ENCODE results near the gene SCLY. TPM values are rescaled to one million over a fixed set of nuclear protein-coding genes. Genes with fewer than 3 reads are reported as not detected.

SCLY gene
- total RNA-seq, 1 experiment from 2014 or later: 28.7 TPM

DNA sequence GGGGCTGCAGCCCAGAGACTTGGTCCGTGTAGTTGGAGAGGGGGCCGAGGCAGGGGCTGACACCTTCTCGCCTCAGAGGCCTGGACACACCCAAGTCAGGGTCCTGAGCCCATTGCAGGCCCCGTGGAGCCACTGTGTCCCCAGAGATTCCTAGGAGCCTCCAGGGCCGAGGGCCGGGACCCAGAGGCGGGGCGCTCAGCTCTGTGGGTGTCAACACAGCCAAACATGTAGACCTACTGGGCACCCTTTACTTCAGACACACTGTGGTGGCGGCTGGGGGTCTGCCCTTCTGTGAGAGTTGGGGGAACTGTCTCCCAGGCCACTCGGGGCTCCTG, 38.9 kb downstream of the SCLY start:
- TF ChIP-seq POLR2AphosphoS5 (IDR thresholded peaks at IDR 0.05; ENCODE audit: low read depth, low read length): no peak
- Histone ChIP-seq H3K9me2 (ENCODE audit: insufficient read depth) (no peaks in the 10 kb centered on the region), H3K4me2 (ENCODE audit: low read length) (no peak overlapping the region), H3K36me3 (ENCODE audit: control insufficient read depth in 1 of 2, insufficient read depth in 2 of 2, low read length in 2 of 2) (no peaks in the 10 kb centered on the region), H3K4me3 (replicated peaks in 1 of 2; ENCODE audit: low read depth in 1 of 2, low read length in 2 of 2) (no peak overlapping the region), H3K79me2 (ENCODE audit: insufficient read depth, low read length) (no peaks in the 10 kb centered on the region), H3K27ac (ENCODE audit: low read depth, low read length) (no peak overlapping the region), H3K4me1 (ENCODE audit: control insufficient read depth in 1 of 2, insufficient read depth in 2 of 2, low read length in 2 of 2) (peaks cover 6 to 15% of the 10 kb centered on the region in 2 experiments; a peak in 3 of 4 replicates), H2AFZ (ENCODE audit: low read depth, low read length, poor library complexity, severe bottlenecking) (no peak overlapping the region), H4K20me1 (ENCODE audit: insufficient read depth) (no peaks in the 10 kb centered on the region), H3K9me3 (ENCODE audit: control insufficient read depth in 1 of 2, insufficient read depth in 1 of 2, low read depth in 1 of 2, low read length in 2 of 2) (no peaks in the 10 kb centered on the region), H3K27me3 (ENCODE audit: insufficient read depth, low read length) (no peaks in the 10 kb centered on the region), H3K9ac (ENCODE audit: low read length) (no peak overlapping the region)
- POLR2A ChIA-PET: no interaction called here
- RAD21 ChIA-PET (ENCODE audit: low non-redundant PET in 1 of 2, low total read pairs in 2 of 2, uncharacterized antibody in 2 of 2, unreplicated experiment in 2 of 2): no interaction called here
- intact Hi-C loops (cut with micrococcal nuclease): loop anchor here (2.0 kb wide), 1 partner anchor 177 kb away; no protein-coding TSS in a partner anchor
- CTCF ChIA-PET: no interaction called here
- ATAC-seq: no peak
- BruUV-seq (replicated peaks): no TSS peak
- DNase-seq (ENCODE audit: low read depth, low spot score): no peak

DNA sequence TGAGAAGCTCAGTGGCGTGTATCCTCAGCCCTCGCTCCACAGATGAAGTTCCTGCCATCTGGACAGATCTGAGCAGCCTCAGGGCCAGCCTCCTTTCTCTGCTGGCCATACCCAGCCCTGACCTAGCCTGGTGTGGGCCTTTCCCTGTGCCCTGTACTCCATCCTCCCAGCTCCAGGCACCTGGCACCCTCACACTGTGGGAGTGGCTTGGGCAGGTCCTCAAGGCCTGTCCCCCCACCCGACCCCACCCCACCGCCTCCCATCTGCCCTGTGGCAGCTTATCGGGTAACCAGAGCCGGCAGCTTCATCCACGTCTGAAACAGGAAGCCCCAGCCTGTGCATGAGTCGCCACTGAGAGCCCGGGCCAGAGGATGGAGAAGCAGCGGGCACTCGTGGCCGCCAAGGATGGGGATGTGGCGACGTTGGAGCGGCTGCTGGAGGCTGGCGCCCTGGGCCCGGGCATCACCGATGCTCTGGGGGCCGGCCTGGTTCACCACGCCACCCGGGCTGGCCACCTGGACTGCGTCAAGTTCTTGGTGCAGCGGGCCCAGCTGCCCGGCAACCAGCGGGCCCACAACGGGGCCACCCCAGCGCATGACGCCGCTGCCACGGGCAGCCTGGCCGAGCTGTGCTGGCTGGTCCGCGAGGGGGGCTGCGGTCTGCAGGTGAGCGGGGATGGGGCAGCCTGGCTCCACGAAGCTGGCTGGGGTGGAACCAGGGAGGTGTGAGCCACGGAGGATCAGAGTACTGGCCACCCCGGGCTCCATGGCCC, 39.4 kb downstream of the SCLY start, which contains the start of gene ESPNL:
TSS of gene ESPNL (plus strand) at position 292 of the 772 bp plus-strand sequence. CDS start at position 372, 80 bp downstream.
- no peaks in the 10 kb centered on the region for H3K79me2 ChIP-seq (ENCODE audit: insufficient read depth, low read length)
- RAD21 ChIA-PET (ENCODE audit: low non-redundant PET in 1 of 2, low total read pairs in 2 of 2, uncharacterized antibody in 2 of 2, unreplicated experiment in 2 of 2): no interaction called here
- intact Hi-C loops (cut with micrococcal nuclease): no loop called here

More for the DNA sequence above, 39.4 kb downstream of the SCLY start, which contains the start of gene ESPNL:
- Histone ChIP-seq H3K9ac (ENCODE audit: low read length) (no peak within 1 kb of the TSS), H3K4me2 (ENCODE audit: low read length) (peak within 1 kb of the TSS; percentile 50; the same call in 1 of the 2 replicates), H3K27me3 (ENCODE audit: insufficient read depth, low read length) (no peaks in the 10 kb centered on the region), H3K27ac (ENCODE audit: low read depth, low read length) (peak within 1 kb of the TSS; percentile 69), H3K36me3 (ENCODE audit: control insufficient read depth in 1 of 2, insufficient read depth in 2 of 2, low read length in 2 of 2) (no peaks in the 10 kb centered on the region), H3K4me1 (ENCODE audit: control insufficient read depth in 1 of 2, insufficient read depth in 2 of 2, low read length in 2 of 2) (peaks cover 6 to 15% of the 10 kb centered on the region in 2 experiments; a peak in 3 of 4 replicates), H4K20me1 (ENCODE audit: insufficient read depth) (no peaks in the 10 kb centered on the region), H3K4me3 (replicated peaks in 1 of 2; ENCODE audit: low read depth in 1 of 2, low read length in 2 of 2) (no peak within 1 kb of the TSS), H3K9me2 (ENCODE audit: insufficient read depth) (no peaks in the 10 kb centered on the region), H2AFZ (ENCODE audit: low read depth, low read length, poor library complexity, severe bottlenecking) (no peak within 1 kb of the TSS), H3K9me3 (ENCODE audit: control insufficient read depth in 1 of 2, insufficient read depth in 1 of 2, low read depth in 1 of 2, low read length in 2 of 2) (no peaks in the 10 kb centered on the region)
- no TSS peak for BruUV-seq (replicated peaks)
- CTCF ChIA-PET: no interaction called here
- DNase-seq (ENCODE audit: low read depth, low spot score): no peak
- TF ChIP-seq RAD21 (IDR thresholded peaks at IDR 0.05; ENCODE audit: low read depth): no peak
- TF ChIP-seq, protein P1, sequence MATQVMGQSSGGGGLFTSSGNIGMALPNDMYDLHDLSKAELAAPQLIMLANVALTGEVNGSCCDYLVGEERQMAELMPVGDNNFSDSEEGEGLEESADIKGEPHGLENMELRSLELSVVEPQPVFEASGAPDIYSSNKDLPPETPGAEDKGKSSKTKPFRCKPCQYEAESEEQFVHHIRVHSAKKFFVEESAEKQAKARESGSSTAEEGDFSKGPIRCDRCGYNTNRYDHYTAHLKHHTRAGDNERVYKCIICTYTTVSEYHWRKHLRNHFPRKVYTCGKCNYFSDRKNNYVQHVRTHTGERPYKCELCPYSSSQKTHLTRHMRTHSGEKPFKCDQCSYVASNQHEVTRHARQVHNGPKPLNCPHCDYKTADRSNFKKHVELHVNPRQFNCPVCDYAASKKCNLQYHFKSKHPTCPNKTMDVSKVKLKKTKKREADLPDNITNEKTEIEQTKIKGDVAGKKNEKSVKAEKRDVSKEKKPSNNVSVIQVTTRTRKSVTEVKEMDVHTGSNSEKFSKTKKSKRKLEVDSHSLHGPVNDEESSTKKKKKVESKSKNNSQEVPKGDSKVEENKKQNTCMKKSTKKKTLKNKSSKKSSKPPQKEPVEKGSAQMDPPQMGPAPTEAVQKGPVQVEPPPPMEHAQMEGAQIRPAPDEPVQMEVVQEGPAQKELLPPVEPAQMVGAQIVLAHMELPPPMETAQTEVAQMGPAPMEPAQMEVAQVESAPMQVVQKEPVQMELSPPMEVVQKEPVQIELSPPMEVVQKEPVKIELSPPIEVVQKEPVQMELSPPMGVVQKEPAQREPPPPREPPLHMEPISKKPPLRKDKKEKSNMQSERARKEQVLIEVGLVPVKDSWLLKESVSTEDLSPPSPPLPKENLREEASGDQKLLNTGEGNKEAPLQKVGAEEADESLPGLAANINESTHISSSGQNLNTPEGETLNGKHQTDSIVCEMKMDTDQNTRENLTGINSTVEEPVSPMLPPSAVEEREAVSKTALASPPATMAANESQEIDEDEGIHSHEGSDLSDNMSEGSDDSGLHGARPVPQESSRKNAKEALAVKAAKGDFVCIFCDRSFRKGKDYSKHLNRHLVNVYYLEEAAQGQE (IDR thresholded peaks at IDR 0.05; ENCODE audit: low read depth): no peak
- no peak for TF ChIP-seq EGR1 (IDR thresholded peaks at IDR 0.05; ENCODE audit: low read depth)
- TF ChIP-seq, protein P2, sequence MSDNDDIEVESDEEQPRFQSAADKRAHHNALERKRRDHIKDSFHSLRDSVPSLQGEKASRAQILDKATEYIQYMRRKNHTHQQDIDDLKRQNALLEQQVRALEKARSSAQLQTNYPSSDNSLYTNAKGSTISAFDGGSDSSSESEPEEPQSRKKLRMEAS (IDR thresholded peaks at IDR 0.05): no peak
- no peak for TF ChIP-seq JUND (IDR thresholded peaks at IDR 0.05)
- TF ChIP-seq SP1 (IDR thresholded peaks at IDR 0.05; ENCODE audit: low read depth): no peak
- no peak for TF ChIP-seq YY1 (IDR thresholded peaks at IDR 0.05; ENCODE audit: extremely low read depth, insufficient replicate concordance, low read depth, low read length)
- no peak for TF ChIP-seq POLR2A (IDR thresholded peaks at IDR 0.05; ENCODE audit: borderline replicate concordance, extremely low read depth, insufficient read depth, insufficient read length)
- TF ChIP-seq, protein P3, sequence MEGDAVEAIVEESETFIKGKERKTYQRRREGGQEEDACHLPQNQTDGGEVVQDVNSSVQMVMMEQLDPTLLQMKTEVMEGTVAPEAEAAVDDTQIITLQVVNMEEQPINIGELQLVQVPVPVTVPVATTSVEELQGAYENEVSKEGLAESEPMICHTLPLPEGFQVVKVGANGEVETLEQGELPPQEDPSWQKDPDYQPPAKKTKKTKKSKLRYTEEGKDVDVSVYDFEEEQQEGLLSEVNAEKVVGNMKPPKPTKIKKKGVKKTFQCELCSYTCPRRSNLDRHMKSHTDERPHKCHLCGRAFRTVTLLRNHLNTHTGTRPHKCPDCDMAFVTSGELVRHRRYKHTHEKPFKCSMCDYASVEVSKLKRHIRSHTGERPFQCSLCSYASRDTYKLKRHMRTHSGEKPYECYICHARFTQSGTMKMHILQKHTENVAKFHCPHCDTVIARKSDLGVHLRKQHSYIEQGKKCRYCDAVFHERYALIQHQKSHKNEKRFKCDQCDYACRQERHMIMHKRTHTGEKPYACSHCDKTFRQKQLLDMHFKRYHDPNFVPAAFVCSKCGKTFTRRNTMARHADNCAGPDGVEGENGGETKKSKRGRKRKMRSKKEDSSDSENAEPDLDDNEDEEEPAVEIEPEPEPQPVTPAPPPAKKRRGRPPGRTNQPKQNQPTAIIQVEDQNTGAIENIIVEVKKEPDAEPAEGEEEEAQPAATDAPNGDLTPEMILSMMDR (IDR thresholded peaks at IDR 0.05 in 2 of 3, conservative IDR thresholded peaks at IDR 0.05 in 1 of 3; ENCODE audit: borderline replicate concordance in 1 of 3, insufficient read depth in 1 of 3, low read depth in 2 of 3, low read length in 2 of 3): no peak
- no peak for ATAC-seq
- POLR2A ChIA-PET: no interaction called here
